ENCODE results near the gene ELMO2.

Gene ELMO2

DNA sequence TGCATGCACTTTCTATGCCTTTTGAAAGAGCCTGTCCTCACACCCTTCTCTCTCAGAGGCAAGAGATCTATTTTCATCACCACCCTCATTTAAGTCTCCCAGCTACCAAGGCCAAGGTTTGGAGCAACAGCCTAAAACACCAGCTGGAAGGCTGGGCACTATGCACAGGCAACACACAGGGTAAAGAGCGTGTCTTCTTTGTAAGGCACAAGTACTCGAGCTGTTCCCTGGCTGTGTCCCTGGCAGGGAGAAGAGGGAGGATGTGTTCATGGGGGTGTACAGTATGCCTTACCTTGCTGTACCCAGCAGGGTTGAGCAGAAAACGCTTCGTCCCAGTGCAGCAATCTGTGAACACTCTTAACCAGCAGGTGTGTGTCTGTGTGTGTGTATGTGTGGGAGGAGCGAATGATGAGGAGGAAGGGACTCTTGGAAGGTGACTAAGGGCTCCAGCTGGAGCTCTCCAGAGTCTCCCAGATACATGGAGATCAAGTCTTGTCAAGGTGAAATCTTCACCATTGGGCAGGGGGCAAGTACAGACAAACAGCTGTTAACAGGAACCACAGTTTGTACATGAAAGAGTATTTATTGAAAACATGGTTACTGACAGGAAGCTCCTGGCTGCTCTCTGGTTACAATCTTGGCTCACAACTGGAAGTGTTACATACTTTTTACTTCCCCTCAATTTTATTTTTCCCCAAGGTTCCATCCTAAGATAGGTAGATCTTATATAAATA is 40.8 kb downstream of the ELMO2 start:
- DNase-seq, result no peak

- no peak for DNase-seq
Measured at GRCh38 chr20:46364670-46365486, 41.5 kb downstream of the ELMO2 start.

DNA sequence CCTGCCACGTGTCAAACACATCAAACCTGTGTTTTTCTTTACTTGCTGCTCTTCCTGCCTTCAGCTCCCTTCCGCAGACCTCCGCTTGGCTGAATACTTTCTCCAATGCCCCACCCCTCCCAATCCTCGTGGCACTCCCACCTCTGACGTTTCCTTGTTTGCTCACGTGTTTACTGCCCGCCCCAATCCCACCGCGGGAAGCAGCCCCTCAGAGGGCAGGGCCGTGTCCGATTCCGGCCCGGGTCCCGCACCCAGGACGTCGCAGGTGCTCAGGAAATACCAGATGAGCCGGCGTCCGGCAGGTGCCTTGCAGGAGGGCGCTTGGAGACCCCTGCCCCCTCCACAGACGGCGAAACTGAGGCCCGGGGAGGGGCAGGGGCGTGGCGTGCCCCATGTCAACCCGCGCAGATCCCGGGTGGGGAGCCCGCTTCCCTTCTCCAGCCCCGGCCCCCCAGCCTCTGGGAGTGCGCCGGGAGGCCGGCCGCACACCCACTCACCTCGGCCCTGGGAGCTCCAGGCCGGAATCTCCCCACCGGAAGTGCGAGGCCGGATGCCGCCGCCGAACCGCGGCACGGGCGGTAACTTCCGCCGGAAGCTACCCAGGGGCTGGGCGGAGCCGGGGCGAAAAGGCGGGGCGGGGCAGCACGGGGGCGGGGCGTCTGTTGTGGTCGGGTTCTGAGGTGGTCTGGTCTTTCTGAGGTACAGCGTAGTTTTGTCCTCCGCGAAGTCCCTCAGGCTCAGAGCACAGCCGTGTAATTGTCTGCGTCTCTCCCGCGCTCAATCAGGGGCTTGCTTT is 42.3 kb downstream of the ELMO2 start:
- peak; percentile 81 to 84 for DNase-seq

GRCh38 chr20:46362921-46363867 is 43.2 kb downstream of the ELMO2 start:
- DNase-seq, result no peak

DNA sequence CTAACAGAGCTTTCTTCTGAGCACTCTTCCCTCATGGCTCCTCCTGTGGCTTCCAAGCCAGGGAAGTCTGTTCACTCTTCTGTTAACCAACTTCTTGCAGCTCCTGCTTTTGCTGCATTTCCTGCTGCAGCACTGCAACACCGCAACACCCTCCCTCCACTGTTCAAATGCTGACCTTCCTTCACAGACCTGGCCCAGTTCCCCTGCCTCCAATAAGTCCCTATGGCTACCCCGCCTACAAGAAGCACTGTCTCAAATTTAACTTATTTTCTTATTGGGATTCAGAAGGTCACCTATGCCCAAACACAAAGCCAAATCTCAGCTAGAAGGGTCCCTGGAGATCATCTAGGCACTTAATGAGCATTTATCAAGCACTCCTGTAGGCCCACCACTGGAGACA is 44.6 kb downstream of the ELMO2 start:
- DNase-seq, result no peak

- no peak for DNase-seq
Measured at GRCh38 chr20:46361381-46361780, 45.0 kb downstream of the ELMO2 start.

- DNase-seq, result no peak
Measured at GRCh38 chr20:46359233-46359751, 47.1 kb downstream of the ELMO2 start.

DNA sequence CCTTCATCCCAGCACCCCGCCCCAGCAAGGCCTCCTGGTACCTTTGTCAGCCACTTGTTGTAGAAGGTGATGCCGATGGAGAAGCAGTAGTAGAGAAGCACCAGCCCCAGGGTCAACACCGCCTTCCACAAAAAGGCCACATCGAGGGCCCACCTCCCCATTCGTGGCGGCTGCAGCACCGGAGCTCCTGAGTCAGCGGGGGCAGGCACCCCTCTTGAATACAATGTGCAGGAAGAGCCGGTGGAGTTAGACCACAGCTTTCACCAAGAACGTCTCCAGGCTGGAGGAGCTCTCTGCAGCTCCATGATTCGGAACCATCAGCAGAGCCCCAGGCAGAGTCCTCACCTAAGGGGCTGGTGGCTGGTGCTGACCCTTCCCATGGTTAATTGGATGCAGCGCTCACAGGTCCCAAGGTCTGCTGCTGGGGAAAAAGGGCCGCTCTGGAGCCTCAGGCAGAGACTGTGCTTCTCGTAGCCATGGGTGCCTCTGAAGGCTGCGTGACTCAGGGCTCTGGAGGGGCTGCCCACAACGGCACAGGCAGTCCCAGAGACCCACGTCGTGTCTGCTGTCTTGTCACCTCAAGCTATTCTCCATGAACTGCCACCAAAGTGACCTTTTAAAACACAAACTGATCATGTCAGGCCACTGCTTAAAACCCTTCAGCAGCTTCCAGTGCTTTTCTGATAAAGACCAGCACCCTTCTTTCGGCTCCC is 47.9 kb downstream of the ELMO2 start:
- no peak for DNase-seq

GRCh38 chr20:46357030-46357514 is 49.3 kb downstream of the ELMO2 start:
- no peak for DNase-seq

GRCh38 chr20:46356195-46357029 is 50.0 kb downstream of the ELMO2 start:
- DNase-seq, result no peak

DNA sequence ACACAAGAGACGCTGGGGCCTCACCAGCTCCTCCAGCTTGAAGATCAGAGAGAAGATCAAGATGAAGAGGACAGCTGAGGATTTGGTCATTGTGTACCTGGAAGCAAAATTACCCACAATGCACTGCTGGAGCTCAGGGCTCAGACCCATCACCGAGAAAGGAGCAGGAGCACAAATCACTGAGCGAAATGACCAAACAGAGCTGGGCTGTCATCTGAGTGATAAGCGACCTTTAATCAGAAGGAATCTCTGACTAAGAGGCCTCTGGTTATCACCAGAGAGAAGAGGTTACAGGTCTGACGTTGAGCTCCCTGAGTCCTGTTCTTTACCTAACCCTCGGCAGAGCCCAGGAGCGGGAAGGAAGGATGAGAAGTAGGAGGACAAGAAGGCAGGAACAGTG is 50.6 kb downstream of the ELMO2 start:
- DNase-seq, result no peak

DNA sequence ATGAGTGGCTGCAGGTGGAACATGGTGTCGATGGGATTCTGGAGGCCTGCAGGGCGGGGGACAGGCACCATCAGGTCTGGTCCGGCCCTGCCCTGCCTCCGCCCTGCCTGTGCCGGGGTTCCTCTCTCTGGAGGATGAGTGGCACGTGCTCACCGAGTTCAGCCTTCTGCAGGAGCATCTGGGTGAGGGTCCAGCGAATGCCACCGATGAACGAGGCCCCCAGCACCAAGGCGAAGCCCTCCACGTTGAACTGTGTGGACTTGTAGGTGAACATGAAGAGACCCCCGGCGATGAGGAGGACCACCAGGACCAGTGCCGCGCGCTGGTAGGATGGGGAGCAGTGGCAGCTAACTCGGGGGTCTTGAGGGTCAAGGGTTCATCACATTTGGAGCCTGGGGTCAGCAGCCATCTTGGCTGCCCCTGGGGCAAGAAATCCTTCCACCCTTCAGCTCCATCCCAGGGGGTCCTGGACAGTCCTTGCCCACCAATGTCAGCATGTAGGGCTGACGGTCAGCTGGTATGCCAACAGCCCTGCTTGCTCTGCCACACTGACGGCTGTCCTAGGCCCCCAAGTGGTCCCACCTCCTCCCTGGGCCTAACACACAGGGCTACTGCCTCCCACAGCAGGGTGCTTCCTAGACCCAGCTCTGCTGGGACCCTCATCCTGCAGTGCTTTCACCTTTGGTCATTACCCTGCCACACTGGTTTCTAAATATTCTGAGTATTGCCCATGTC is 51.3 kb downstream of the ELMO2 start:
- DNase-seq, result no peak

- no peak for DNase-seq
Measured at GRCh38 chr20:46354207-46354555, 52.2 kb downstream of the ELMO2 start.

DNA sequence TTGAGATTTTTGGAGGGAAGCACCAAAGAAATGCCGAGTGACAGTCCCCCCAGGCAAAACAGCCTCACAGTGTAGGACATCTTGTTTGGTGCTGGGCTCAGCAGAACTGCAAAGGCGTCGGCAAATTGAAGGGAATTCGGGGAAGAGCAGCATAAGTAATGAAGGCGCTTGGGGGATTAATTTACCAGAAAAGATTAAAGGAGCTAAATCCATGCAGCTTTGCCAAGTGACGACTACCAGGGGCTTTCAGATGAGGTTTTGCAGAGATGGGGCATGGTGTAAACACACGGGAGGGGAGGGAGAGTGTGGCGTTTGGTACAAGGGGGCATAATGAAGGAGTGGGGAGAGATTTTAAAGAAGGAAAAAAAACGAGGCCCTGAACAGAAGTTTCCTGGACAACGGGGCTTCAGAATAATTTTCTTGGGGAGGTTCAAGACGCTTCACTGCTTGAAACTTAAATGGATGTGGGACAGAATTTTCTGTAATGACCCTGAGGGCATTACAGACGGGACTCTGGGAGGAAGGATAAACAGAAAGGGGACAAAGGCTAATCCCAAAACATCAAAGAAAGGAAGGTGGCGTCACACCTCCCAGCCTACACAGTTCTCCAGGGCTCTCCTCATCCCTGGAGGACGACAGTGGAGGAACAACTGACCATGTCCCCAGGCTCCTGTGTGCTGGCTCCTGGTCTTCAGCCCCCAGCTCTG is 52.8 kb downstream of the ELMO2 start:
- DNase-seq, result no peak

DNA sequence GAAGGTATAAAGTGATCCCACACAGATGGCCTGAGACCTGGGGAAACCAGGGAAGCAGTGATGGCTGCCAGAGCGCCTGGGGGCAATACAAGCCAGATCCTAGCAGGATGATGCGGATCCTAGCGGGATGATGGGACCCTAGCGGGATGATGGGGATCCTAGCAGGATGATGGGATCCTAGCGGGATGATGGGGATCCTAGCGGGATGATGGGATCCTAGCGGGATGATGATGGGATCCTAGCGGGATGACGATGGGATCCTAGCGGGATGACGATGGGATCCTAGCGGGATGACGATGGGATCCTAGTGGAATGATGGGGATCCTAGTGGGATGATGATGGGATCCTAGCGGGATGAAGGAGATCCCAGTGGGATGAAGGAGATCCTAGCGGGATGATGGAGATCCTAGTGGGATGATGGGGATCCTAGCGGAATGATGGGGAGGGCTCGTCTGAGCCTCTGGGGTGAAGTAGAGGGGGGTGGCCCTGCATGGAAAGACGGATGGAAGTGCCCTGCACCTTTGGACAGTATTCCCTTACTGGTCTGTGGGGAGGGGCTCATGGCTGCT is 54.0 kb downstream of the ELMO2 start:
- DNase-seq, result no peak

- no peak for DNase-seq
Measured at GRCh38 chr20:46351357-46352058, 54.9 kb downstream of the ELMO2 start.

DNA sequence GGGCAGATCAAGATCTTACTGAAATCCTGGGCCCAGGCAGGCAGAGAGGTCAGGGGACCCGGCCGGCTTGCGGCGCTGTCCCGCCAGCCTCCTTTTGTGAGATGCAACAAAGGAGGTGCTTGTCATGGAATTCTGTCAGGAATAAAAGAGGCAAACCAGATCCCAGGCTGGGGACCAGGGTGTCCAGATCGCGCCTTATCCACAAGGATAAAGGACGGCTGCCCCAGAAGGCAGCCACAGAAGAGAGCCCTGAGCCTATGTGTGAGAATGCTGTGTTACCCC is 55.5 kb downstream of the ELMO2 start:
- no peak for DNase-seq

All from stimulated activated CD4-positive, alpha-beta T cell treated with anti-CD3 and anti-CD28 coated beads, Interleukin-2, amount 100 ng/mL, for 48 hours (primary cell).